ENCODE data around the gene SMIM3.
"Not testable (repeated sequence)": the region's sequence is repeated elsewhere in the genome, so short reads cannot be mapped to it uniquely, and the experiment has no call there.

Gene SMIM3

GRCh38 chr5:150785950-150786349 lies 7.4 kb downstream of the SMIM3 start:
- Histone ChIP-seq H3K4me3 (no peak overlapping the region), H3K27ac (no peak overlapping the region)
- DNase-seq (ENCODE audit: low spot score): no peak
- no peak for TF ChIP-seq CTCF (IDR thresholded peaks at IDR 0.05)

- no peak overlapping the region for H3K4me3 ChIP-seq
- no peak for DNase-seq (ENCODE audit: low spot score)
- H3K27ac ChIP-seq: no peak overlapping the region
- TF ChIP-seq CTCF (IDR thresholded peaks at IDR 0.05): no peak
Observed at GRCh38 chr5:150786876-150787275, 8.3 kb downstream of the SMIM3 start.

- TF ChIP-seq CTCF (IDR thresholded peaks at IDR 0.05): no peak
- no peak for DNase-seq (ENCODE audit: low spot score)
- H3K4me3 ChIP-seq: no peak overlapping the region
- peak overlapping the region in 1 of 2 donors; percentile 33 for H3K27ac ChIP-seq
Observed at GRCh38 chr5:150787656-150788055, 9.1 kb downstream of the SMIM3 start.

GRCh38 chr5:150788977-150789376 lies 10.4 kb downstream of the SMIM3 start:
- no peak overlapping the region for H3K4me3 ChIP-seq
- no peak for DNase-seq (ENCODE audit: low spot score)
- H3K27ac ChIP-seq: no peak overlapping the region
- TF ChIP-seq CTCF (IDR thresholded peaks at IDR 0.05): no peak

GRCh38 chr5:150789450-150789849 lies 10.9 kb downstream of the SMIM3 start:
- Histone ChIP-seq H3K27ac (peak overlapping the region in 1 of 2 donors; percentile 74), H3K4me3 (no peak overlapping the region)
- no peak for DNase-seq (ENCODE audit: low spot score)
- no peak for TF ChIP-seq CTCF (IDR thresholded peaks at IDR 0.05)

GRCh38 chr5:150789943-150790611 lies 11.5 kb downstream of the SMIM3 start:
- H3K4me3 ChIP-seq: peak overlapping the region; percentile 27
- no peak for TF ChIP-seq CTCF (IDR thresholded peaks at IDR 0.05)
- peak overlapping the region in 1 of 2 donors; percentile 74 for H3K27ac ChIP-seq
- DNase-seq (ENCODE audit: low spot score): peak; percentile 72

- no peak for DNase-seq (ENCODE audit: low spot score)
- no peak for TF ChIP-seq CTCF (IDR thresholded peaks at IDR 0.05)
Observed at GRCh38 chr5:150791536-150791935, 13.0 kb downstream of the SMIM3 start.

GRCh38 chr5:150793423-150793888 lies 14.9 kb downstream of the SMIM3 start:
- DNase-seq (ENCODE audit: low spot score); H3K4me3 ChIP-seq; H3K27ac ChIP-seq: not testable (repeated sequence)

More at GRCh38 chr5:150791536-150791935, 13.0 kb downstream of the SMIM3 start:
- Histone ChIP-seq H3K4me3 (no peak overlapping the region), H3K27ac (no peak overlapping the region)
